HepG2 (cell line): ENCODE measurements around the gene UBL7. TPM values are rescaled to one million over a fixed set of nuclear protein-coding genes. Genes with fewer than 3 reads are reported as not detected.

ENCODE experiments used
- ATAC-seq: fragments of 200-7000 bp; cut with Tn5 transposase; 3 replicates; pipeline ENCODE4 v1.9.1; 2020; ENCODE audit warnings: mild to moderate bottlenecking, moderate library complexity
- BruUV-seq: library from RNA; stranded (reverse); fragments of 400-500 nt; replicated peaks from 2 replicates; lab custom pipeline; 2021; lab: Mats Ljungman, UMichigan
- CTCF ChIA-PET: fragments of 300-600 bp; formaldehyde crosslinking; extraction: SDS; loops from one replicate; lab custom pipeline; 2021; ENCODE audit warnings: low total read pairs, inconsistent platforms, low intra/inter-chr PET ratio; lab: Yijun Ruan, JAX
- POLR2A ChIA-PET: fragments of 350-600 bp; sonication (Branson Sonifier 250); formaldehyde crosslinking; loops from one replicate; lab custom pipeline; 2020; ENCODE audit warnings: antibody characterized with exemption, inconsistent platforms; lab: Yijun Ruan, JAX
- DNase-seq: peaks from one replicate; pipeline ENCODE4 v3.0.0-alpha.2; 2015; ENCODE audit warnings: low spot score
- FAIRE-seq: peaks from 3 replicates; lab custom pipeline; 2011; peaks lifted over from hg19 to GRCh38; lab: Jason Lieb, UNC
- H2AFZ ChIP-seq: one replicate; pipeline ENCODE4 v1.6.1; 2011; ENCODE audit warnings: low read length, inconsistent platforms
- H3K27ac ChIP-seq: fragments of 300-600 bp; 3 replicates; pipeline ENCODE4 v1.8.0; 2011; ENCODE audit warnings: mixed run types, mild to moderate bottlenecking, mixed read lengths, low read length, inconsistent platforms; ENCODE audit not compliant: insufficient read depth; ENCODE audit errors: extremely low read length
- H3K27me3 ChIP-seq, 2 experiments: fragments of 200-600 bp in 1 of 2; 2 replicates in 1 of 2; 3 replicates in 1 of 2; pipeline versions ENCODE4 v1.6.0 to v1.8.0; 2011; ENCODE audit warnings: low read length in 2 of 2, mild to moderate bottlenecking in 2 of 2, moderate library complexity in 2 of 2, inconsistent platforms in 1 of 2; ENCODE audit not compliant: insufficient read depth in 2 of 2, control insufficient read depth in 1 of 2
- H3K36me3 ChIP-seq, 2 experiments: fragments of 200-600 bp in 1 of 2; replicated peaks in 1 of 2; 2 replicates in 1 of 2; 3 replicates in 1 of 2; pipeline versions ENCODE4 v1.5.1 to v1.8.0; 2011; ENCODE audit warnings: low read length in 2 of 2, inconsistent platforms in 1 of 2; ENCODE audit not compliant: insufficient read depth in 2 of 2, control insufficient read depth in 1 of 2
- H3K4me1 ChIP-seq: 2 replicates; pipeline ENCODE4 v1.5.1; 2012; ENCODE audit warnings: low read length, inconsistent platforms; ENCODE audit not compliant: insufficient read depth
- H3K4me2 ChIP-seq: 2 replicates; pipeline ENCODE4 v1.6.0; 2011; ENCODE audit warnings: low read depth, low read length, inconsistent platforms
- H3K4me3 ChIP-seq, 3 experiments: fragments of 200-600 bp in 1 of 3; sonication (generic), shearing (Covaris generic) in 1 of 3; replicated peaks in 1 of 3; 2 replicates each; pipeline ENCODE4 v1.5.1; 2011 to 2016; ENCODE audit warnings: low read length in 3 of 3, inconsistent platforms in 2 of 3, low read depth in 2 of 3, mild to moderate bottlenecking in 2 of 3, control low read depth in 1 of 3, mixed read lengths in 1 of 3; ENCODE audit not compliant: insufficient read depth in 1 of 3
- H3K79me2 ChIP-seq: one replicate; pipeline ENCODE4 v1.6.1; 2011; ENCODE audit warnings: low read length, inconsistent platforms; ENCODE audit not compliant: insufficient read depth
- H3K9ac ChIP-seq: 2 replicates; pipeline ENCODE4 v1.6.0; 2011; ENCODE audit warnings: mild to moderate bottlenecking, low read depth, low read length, inconsistent platforms; ENCODE audit not compliant: insufficient read depth
- H3K9me3 ChIP-seq: 2 replicates; pipeline ENCODE4 v1.5.1; 2012; ENCODE audit warnings: mild to moderate bottlenecking, low read length
- H4K20me1 ChIP-seq: 2 replicates; pipeline ENCODE4 v1.6.0; 2011; ENCODE audit warnings: inconsistent platforms, mild to moderate bottlenecking, low read length, moderate library complexity; ENCODE audit not compliant: insufficient read depth
- BORCS8-MEF2B ChIP-seq: sonication (generic); formaldehyde crosslinking; IDR thresholded peaks from 2 replicates; pipeline ENCODE4 v1.8.0; 2022; ENCODE audit warnings: mild to moderate bottlenecking, missing genetic modification reagents
- DMAP1 ChIP-seq: IDR thresholded peaks from 2 replicates; pipeline ENCODE4 v1.6.1; 2016
- DPF2 ChIP-seq: sonication (generic); formaldehyde crosslinking; IDR thresholded peaks from 2 replicates; pipeline ENCODE4 v1.4.0; 2020; ENCODE audit warnings: mild to moderate bottlenecking, low read depth, missing genetic modification reagents, borderline replicate concordance
- KLF16 ChIP-seq, 2 experiments: sonication (generic) in 1 of 2; formaldehyde crosslinking in 1 of 2; IDR thresholded peaks; 2 replicates each; pipeline versions ENCODE4 v1.6.1 to v1.8.0; 2016 to 2023; ENCODE audit warnings: missing genetic modification reagents in 2 of 2, missing compliant biosample characterization in 1 of 2
- SAFB2 ChIP-seq: sonication (generic); formaldehyde crosslinking; IDR thresholded peaks from 2 replicates; pipeline ENCODE4 v1.5.1; 2020; ENCODE audit warnings: missing genetic modification reagents, low read depth, mild to moderate bottlenecking, borderline replicate concordance
- TAF15 ChIP-seq: fragments of 200-400 bp; formaldehyde crosslinking; IDR thresholded peaks from one replicate; pipeline ENCODE4 v1.6.1; 2018; ENCODE audit warnings: mild to moderate bottlenecking, low read depth, low read length; ENCODE audit not compliant: poor library complexity, severe bottlenecking
- ZNF3 ChIP-seq: IDR thresholded peaks from 2 replicates; pipeline ENCODE4 v1.7.0; 2017; ENCODE audit warnings: inconsistent platforms
- ZNF331 ChIP-seq: sonication (generic); formaldehyde crosslinking; IDR thresholded peaks from 2 replicates; pipeline ENCODE4 v1.4.0; 2020; ENCODE audit warnings: missing genetic modification reagents
- ZNF350 ChIP-seq: sonication (generic); formaldehyde crosslinking; IDR thresholded peaks from 2 replicates; pipeline ENCODE4 v1.4.0; 2020; ENCODE audit warnings: mild to moderate bottlenecking, low read depth, missing genetic modification reagents, borderline replicate concordance
- ZNF547 ChIP-seq: sonication (generic); formaldehyde crosslinking; IDR thresholded peaks from 2 replicates; pipeline ENCODE4 v1.5.1; 2020; ENCODE audit warnings: mild to moderate bottlenecking, missing genetic modification reagents
- ZNF841 ChIP-seq: sonication (generic); formaldehyde crosslinking; IDR thresholded peaks from 2 replicates; pipeline ENCODE4 v1.8.1; 2023; ENCODE audit warnings: missing genetic modification reagents, borderline replicate concordance
- ZSCAN20 ChIP-seq: sonication (generic); formaldehyde crosslinking; IDR thresholded peaks from 2 replicates; pipeline ENCODE4 v1.4.0; 2020; ENCODE audit warnings: missing genetic modification reagents, mild to moderate bottlenecking, borderline replicate concordance
- ZSCAN31 ChIP-seq: sonication (generic); formaldehyde crosslinking; IDR thresholded peaks from 2 replicates; pipeline ENCODE4 v1.5.0; 2020; ENCODE audit warnings: low read depth, mild to moderate bottlenecking, missing genetic modification reagents
- WGBS: methylation state at CpG from one replicate; pipeline ENCODE4 v1.1.6; 2017; ENCODE audit warnings: low lambda C conversion rate; 5-methylcytosine and 5-hydroxymethylcytosine counted together
- in situ Hi-C: cut with HindIII; loops from 2 replicates; pipeline ENCODE4 v1.10.0; 2017; ENCODE audit warnings: low pct_unique_long_range_greater_than_20kb; ENCODE audit not compliant: extremely low pct_ligation_motif_present
- intact Hi-C: fragments of 100-400 bp; cut with micrococcal nuclease; formaldehyde crosslinking; loops from one replicate; pipeline ENCODE4 v1.10.0; 2022; ENCODE audit not compliant: unreplicated experiment
- polyA plus RNA-seq, 8 experiments: library from polyadenylated mRNA; depleted of rRNA in 3 of 8; stranded (reverse) in 7 of 8; unstranded in 1 of 8; fragments of >200 nt; fragmentation: Illumina TruSeq in 4 of 8; extraction: Trizol in 4 of 8; gene quantifications; 2 replicates each; pipeline versions ENCODE4 v1.2.1 to v1.2.3, GENCODE V29; 2011 to 2016; ENCODE audit warnings: low read depth in 4 of 8, missing spikeins in 1 of 8, mixed read lengths in 1 of 8; ENCODE audit not compliant: insufficient read depth in 1 of 8
- total RNA-seq, 5 experiments: library from RNA; depleted of rRNA; stranded (reverse); fragments of >200 nt; fragmentation: Illumina TruSeq; extraction: Trizol; gene quantifications; 2 replicates each; pipeline ENCODE4 v1.2.3, GENCODE V29; 2016; ENCODE audit warnings: low read depth in 1 of 5
- TF ChIP-seq, protein P1 (sequence below): sonication (generic); formaldehyde crosslinking; IDR thresholded peaks from 2 replicates; pipeline ENCODE4 v1.9.0; 2021; ENCODE audit warnings: missing genetic modification reagents, mild to moderate bottlenecking, borderline replicate concordance
- TF ChIP-seq, protein P2 (sequence below): sonication (generic); formaldehyde crosslinking; IDR thresholded peaks from 2 replicates; pipeline ENCODE4 v1.4.0; 2020; ENCODE audit warnings: missing genetic modification reagents
- TF ChIP-seq, protein P3 (sequence below): sonication (generic); formaldehyde crosslinking; IDR thresholded peaks from 2 replicates; pipeline ENCODE4 v1.4.0; 2020; ENCODE audit warnings: mild to moderate bottlenecking, missing genetic modification reagents

Gene UBL7
- total and polyA plus RNA-seq, 2 of the 13 experiments (the other 11 are each of a cell fraction or from before 2014, with no cell fraction given) = 55.0 to 63.5 TPM

DNA sequence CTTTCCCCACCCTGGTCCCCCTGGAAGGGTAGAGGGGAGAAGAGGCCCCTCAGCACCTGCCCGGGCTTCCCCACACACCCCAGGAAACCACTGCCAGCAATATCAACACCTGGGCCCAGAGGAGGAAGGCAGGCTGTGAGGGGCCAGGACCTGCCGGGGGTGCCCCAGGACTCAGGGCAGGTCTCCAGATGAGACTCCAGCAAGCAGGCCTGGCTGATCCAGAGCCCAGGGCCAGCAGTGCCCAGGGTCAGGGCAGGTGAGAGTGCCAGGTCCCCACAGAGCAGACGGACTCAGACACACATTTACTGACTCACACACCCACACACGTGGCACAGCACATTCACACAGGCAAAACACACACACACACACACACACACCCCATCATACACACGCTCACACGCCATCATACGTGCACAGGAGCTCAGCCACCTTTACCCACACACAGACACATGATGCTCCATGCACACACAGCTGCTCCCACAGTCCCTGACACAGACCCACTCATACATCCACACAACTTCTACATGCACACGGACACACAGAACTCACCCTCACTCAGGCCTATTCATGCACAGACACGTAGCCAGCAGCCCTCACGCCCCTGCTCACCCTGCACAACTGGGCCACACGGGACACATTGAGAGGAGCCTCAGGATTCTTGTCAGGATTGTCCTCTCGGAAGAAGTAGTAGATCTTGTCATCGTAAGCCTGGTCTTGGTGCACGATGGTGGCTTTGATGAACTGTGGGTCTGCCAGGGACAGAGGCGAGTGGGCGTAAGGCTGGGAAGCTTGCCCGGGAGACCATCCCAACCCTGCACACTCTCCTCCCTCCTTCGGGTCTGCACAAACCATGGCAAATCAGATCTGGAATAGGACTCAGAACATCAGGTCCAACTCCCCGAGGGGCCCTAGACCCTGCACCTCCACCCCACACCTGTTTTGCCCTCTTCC is 44.7 kb downstream of the UBL7 start (continued):
- TF ChIP-seq, protein P1, sequence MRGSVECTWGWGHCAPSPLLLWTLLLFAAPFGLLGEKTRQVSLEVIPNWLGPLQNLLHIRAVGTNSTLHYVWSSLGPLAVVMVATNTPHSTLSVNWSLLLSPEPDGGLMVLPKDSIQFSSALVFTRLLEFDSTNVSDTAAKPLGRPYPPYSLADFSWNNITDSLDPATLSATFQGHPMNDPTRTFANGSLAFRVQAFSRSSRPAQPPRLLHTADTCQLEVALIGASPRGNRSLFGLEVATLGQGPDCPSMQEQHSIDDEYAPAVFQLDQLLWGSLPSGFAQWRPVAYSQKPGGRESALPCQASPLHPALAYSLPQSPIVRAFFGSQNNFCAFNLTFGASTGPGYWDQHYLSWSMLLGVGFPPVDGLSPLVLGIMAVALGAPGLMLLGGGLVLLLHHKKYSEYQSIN = no peak

DNA sequence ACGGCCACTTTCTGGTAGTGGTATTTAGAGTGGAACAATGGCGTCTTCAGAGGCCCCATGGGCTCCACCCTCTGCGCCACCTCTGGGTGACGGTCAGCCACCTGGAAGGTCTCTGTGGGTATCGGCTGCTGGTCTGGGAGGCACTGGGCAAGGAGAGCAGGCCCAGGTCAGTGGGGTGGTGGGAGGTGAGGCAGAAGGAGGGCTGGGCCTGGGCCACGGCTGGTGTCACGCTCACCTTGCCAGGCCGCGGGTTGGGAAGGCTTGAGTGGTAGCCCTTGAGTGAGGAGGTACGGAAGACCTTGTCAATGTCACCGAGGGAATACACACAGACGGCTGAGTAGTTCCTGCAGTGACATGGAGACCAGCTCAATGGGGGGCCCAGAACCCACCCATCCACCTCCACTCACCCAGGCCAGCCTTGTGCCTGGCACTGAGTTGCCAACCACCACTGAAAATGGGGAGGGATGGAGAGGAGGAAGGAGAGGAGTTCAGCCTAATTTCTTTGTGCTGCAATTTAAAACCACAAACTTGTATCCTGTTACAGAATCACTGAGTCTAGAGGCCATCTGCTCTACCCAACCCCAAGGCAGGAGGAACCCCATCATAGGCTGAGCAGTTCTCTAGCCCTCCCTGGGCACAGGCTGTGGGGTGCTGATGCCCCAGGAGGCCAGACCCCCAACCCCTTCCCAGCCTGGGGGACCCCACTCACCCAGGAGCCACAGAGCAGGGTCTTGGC is 46.2 kb downstream of the UBL7 start:
- DNase-seq (no peak), FAIRE-seq (no peak), ATAC-seq (no peak)
- H3K9ac ChIP-seq = no peak overlapping the region
- H2AFZ ChIP-seq = no peak overlapping the region
- no peaks in the 10 kb centered on the region for H4K20me1 ChIP-seq
- no peaks in the 10 kb centered on the region for H3K27me3 ChIP-seq
- intact Hi-C loops = no loop called here
- peaks cover 38 to 81% of the 10 kb centered on the region in 2 experiments for H3K36me3 ChIP-seq
- no peaks in the 10 kb centered on the region for H3K9me3 ChIP-seq
- in situ Hi-C loops = no loop called here
- peaks cover 12% of the 10 kb centered on the region for H3K79me2 ChIP-seq
- no TSS peak for BruUV-seq
- peaks cover 17% of the 10 kb centered on the region for H3K4me1 ChIP-seq
- ChIA-PET CTCF (no interaction called here), POLR2A (no interaction called here)
- H3K4me2 ChIP-seq = no peak overlapping the region
- H3K4me3 ChIP-seq = no peak overlapping the region
- no peak overlapping the region for H3K27ac ChIP-seq
- WGBS = 97% methylated on average over 12 of the region's 12 CpGs
- no peak for TF ChIP-seq TAF15
- TF ChIP-seq ZNF331 (CRISPR knock-in tag) = no peak
- TF ChIP-seq KLF16 (CRISPR knock-in tag; IDR thresholded peaks at IDR 0.05) = no peak
- no peak for TF ChIP-seq ZNF547
- TF ChIP-seq ZSCAN20 = no peak
- TF ChIP-seq ZNF3 (CRISPR knock-in tag) = no peak
- TF ChIP-seq, protein P2, sequence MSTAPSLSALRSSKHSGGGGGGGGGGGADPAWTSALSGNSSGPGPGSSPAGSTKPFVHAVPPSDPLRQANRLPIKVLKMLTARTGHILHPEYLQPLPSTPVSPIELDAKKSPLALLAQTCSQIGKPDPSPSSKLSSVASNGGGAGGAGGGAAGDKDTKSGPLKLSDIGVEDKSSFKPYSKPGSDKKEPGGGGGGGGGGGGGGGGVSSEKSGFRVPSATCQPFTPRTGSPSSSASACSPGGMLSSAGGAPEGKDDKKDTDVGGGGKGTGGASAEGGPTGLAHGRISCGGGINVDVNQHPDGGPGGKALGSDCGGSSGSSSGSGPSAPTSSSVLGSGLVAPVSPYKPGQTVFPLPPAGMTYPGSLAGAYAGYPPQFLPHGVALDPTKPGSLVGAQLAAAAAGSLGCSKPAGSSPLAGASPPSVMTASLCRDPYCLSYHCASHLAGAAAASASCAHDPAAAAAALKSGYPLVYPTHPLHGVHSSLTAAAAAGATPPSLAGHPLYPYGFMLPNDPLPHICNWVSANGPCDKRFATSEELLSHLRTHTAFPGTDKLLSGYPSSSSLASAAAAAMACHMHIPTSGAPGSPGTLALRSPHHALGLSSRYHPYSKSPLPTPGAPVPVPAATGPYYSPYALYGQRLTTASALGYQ (CRISPR knock-in tag) = no peak
- TF ChIP-seq DPF2 = no peak
- no peak for TF ChIP-seq BORCS8-MEF2B (CRISPR knock-in tag)
- TF ChIP-seq ZNF841 (CRISPR knock-in tag) = no peak
- TF ChIP-seq, protein P3, sequence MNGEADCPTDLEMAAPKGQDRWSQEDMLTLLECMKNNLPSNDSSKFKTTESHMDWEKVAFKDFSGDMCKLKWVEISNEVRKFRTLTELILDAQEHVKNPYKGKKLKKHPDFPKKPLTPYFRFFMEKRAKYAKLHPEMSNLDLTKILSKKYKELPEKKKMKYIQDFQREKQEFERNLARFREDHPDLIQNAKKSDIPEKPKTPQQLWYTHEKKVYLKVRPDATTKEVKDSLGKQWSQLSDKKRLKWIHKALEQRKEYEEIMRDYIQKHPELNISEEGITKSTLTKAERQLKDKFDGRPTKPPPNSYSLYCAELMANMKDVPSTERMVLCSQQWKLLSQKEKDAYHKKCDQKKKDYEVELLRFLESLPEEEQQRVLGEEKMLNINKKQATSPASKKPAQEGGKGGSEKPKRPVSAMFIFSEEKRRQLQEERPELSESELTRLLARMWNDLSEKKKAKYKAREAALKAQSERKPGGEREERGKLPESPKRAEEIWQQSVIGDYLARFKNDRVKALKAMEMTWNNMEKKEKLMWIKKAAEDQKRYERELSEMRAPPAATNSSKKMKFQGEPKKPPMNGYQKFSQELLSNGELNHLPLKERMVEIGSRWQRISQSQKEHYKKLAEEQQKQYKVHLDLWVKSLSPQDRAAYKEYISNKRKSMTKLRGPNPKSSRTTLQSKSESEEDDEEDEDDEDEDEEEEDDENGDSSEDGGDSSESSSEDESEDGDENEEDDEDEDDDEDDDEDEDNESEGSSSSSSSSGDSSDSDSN (CRISPR knock-in tag) = no peak
- TF ChIP-seq ZNF350 = no peak
- no peak for TF ChIP-seq ZSCAN31 (CRISPR knock-in tag)
- TF ChIP-seq DMAP1 (CRISPR knock-in tag) = no peak
- TF ChIP-seq SAFB2 (CRISPR knock-in tag) = no peak
